Lung (tissue), 12 donors: ENCODE measurements around the gene KIF26A. TPM values are rescaled to one million over a fixed set of nuclear protein-coding genes. Genes with fewer than 3 reads are reported as not detected.

Source experiments
- ATAC-seq: fragments of 200-7000 bp; cut with Tn5 transposase; one replicate; pipeline ENCODE4 v1.9.1; 2020; ENCODE audit warnings: moderate number of reproducible peaks; ENCODE audit not compliant: insufficient read depth, low FRiP score
- DNase-seq, 3 donors: peaks; one replicate each; pipeline ENCODE4 v3.0.0-alpha.2; 2013 to 2017
- H3K27ac ChIP-seq, 2 donors: one replicate each; pipeline ENCODE4 v1.5.1; 2013; ENCODE audit warnings: mild to moderate bottlenecking in 2 of 2, moderate library complexity in 2 of 2, control low read depth in 1 of 2, inconsistent platforms in 1 of 2, low read depth in 1 of 2, low read length in 1 of 2
- H3K27me3 ChIP-seq, 3 donors: one replicate each; pipeline ENCODE4 v1.5.1; 2013; ENCODE audit warnings: low read length in 2 of 3; ENCODE audit not compliant: control insufficient read depth in 3 of 3, insufficient read depth in 3 of 3
- H3K36me3 ChIP-seq, 4 donors: one replicate each; pipeline ENCODE4 v1.5.1; 2013; ENCODE audit warnings: low read length in 4 of 4, mild to moderate bottlenecking in 1 of 4, moderate library complexity in 1 of 4; ENCODE audit not compliant: control insufficient read depth in 4 of 4, insufficient read depth in 4 of 4
- H3K4me1 ChIP-seq, 5 donors: one replicate each; pipeline ENCODE4 v1.5.1; 2013; ENCODE audit warnings: low read length in 5 of 5, mild to moderate bottlenecking in 2 of 5, moderate library complexity in 1 of 5; ENCODE audit not compliant: control insufficient read depth in 5 of 5, insufficient read depth in 5 of 5
- H3K4me3 ChIP-seq: one replicate; pipeline ENCODE4 v1.5.1; 2013; ENCODE audit warnings: mild to moderate bottlenecking, control low read depth, moderate library complexity
- H3K9ac ChIP-seq, 2 donors: one replicate each; pipeline ENCODE4 v1.5.1; 2013; ENCODE audit warnings: low read length in 2 of 2, control low read depth in 1 of 2; ENCODE audit not compliant: insufficient read depth in 1 of 2
- H3K9me3 ChIP-seq, 4 donors: one replicate each; pipeline ENCODE4 v1.5.1; 2013; ENCODE audit warnings: low read length in 3 of 4, mild to moderate bottlenecking in 1 of 4, moderate library complexity in 1 of 4; ENCODE audit not compliant: control insufficient read depth in 4 of 4, insufficient read depth in 3 of 4
- CTCF ChIP-seq: IDR thresholded peaks from 2 replicates; pipeline ENCODE4 v1.5.1; 2012; ENCODE audit warnings: mild to moderate bottlenecking; ENCODE audit errors: control extremely low read depth, extremely low read depth
- WGBS, 2 donors: extraction: QIAGEN DNeasy Blood & Tissue Kit; methylation state at CpG; one replicate each; pipeline ENCODE4 v1.1.7; 2013; 5-methylcytosine and 5-hydroxymethylcytosine counted together
- polyA plus RNA-seq, 2 donors: library from polyadenylated mRNA; stranded (reverse); fragments of 200-250 nt; gene quantifications; one replicate each; pipeline ENCODE4 v1.2.1, GENCODE V29; 2013
- total RNA-seq, 2 donors: library from RNA; depleted of rRNA in 1 of 2; stranded (reverse); fragments of >200 nt in 1 of 2; gene quantifications; one replicate each; pipeline ENCODE4 v1.2.1, GENCODE V29; 2014 to 2021
- donor health status: control.
- donor health status: control.
- donor health status: Bipolar disorder and iron deficiency.
- donor health status: healthy.
- donor health status: DM: yes; HTN: yes; CAD: no.

Gene KIF26A
- total and polyA plus RNA-seq, 4 donors = 2.4 to 11.4 (median 4.5) TPM

GRCh38 chr14:104211741-104212140 is 73.4 kb downstream of the KIF26A start:
- no peaks in the 10 kb centered on the region for H3K27me3 ChIP-seq
- H3K9ac ChIP-seq = no peak overlapping the region
- H3K4me1 ChIP-seq = peaks cover 0 to 5% (median 0%) of the 10 kb centered on the region in 5 donors
- DNase-seq (no peak), ATAC-seq (no peak)
- H3K9me3 ChIP-seq = peaks cover 0 to 3% (median 0%) of the 10 kb centered on the region in 4 donors
- H3K36me3 ChIP-seq = no peaks in the 10 kb centered on the region
- no peak for TF ChIP-seq CTCF
- WGBS, 2 donors = 91 to 94% methylated on average over 9 of the region's 9 CpGs
- no peak overlapping the region for H3K4me3 ChIP-seq
- no peak overlapping the region for H3K27ac ChIP-seq

- Histone ChIP-seq H3K4me3 (no peak overlapping the region), H3K9me3 (peaks cover 0 to 3% (median 0%) of the 10 kb centered on the region in 4 donors), H3K27me3 (no peaks in the 10 kb centered on the region), H3K27ac (no peak overlapping the region), H3K4me1 (no peaks in the 10 kb centered on the region), H3K9ac (no peak overlapping the region), H3K36me3 (no peaks in the 10 kb centered on the region)
- WGBS, 2 donors = 92 to 95% methylated on average over 26 to 27 of the region's 27 CpGs
- no peak for TF ChIP-seq CTCF
- DNase-seq (no peak), ATAC-seq (no peak)
Observed at GRCh38 chr14:104212206-104213095, 74.1 kb downstream of the KIF26A start.

GRCh38 chr14:104213301-104214034 is 75.1 kb downstream of the KIF26A start:
- Histone ChIP-seq H3K27me3 (no peaks in the 10 kb centered on the region), H3K4me1 (no peaks in the 10 kb centered on the region), H3K9me3 (peaks cover 0 to 3% (median 0%) of the 10 kb centered on the region in 4 donors), H3K27ac (no peak overlapping the region), H3K4me3 (no peak overlapping the region), H3K36me3 (no peaks in the 10 kb centered on the region), H3K9ac (no peak overlapping the region)
- WGBS, 2 donors = 89 to 93% methylated on average over 30 of the region's 30 CpGs
- no peak for TF ChIP-seq CTCF
- DNase-seq = no peak
- ATAC-seq = no peak
